Sigmoid colon (tissue), 3 donors: ENCODE results near the gene WSCD1.

ENCODE experiments used
- CTCF ChIP-seq, 4 experiments: fragments of 450-650 bp in 3 of 4; fragments of 200-600 bp in 1 of 4; IDR thresholded peaks; one replicate each; pipeline ENCODE4 v1.5.1; 2016 to 2019; ENCODE audit warnings: antibody characterized with exemption in 4 of 4, mild to moderate bottlenecking in 3 of 4, moderate library complexity in 2 of 4
- POLR2A ChIP-seq, 2 donors: fragments of 450-650 bp; IDR thresholded peaks; one replicate each; pipeline ENCODE4 v1.6.1; 2016; ENCODE audit warnings: antibody characterized with exemption in 2 of 2, mild to moderate bottlenecking in 2 of 2, moderate library complexity in 2 of 2

- no peak for TF ChIP-seq CTCF (IDR thresholded peaks at IDR 0.05)
- TF ChIP-seq POLR2A (IDR thresholded peaks at IDR 0.05), result no peak
Observed at GRCh38 chr17:6105649-6106007, 35.4 kb downstream of the WSCD1 start.
